Heart left ventricle (tissue), 13 donors: ENCODE measurements around the gene CARS1.

ENCODE experiments used
- POLR2A ChIP-seq, 2 donors: fragments of 450-650 bp; IDR thresholded peaks; one replicate each; pipeline ENCODE4 v1.6.1; 2017; ENCODE audit warnings: antibody characterized with exemption in 2 of 2, mild to moderate bottlenecking in 2 of 2, moderate library complexity in 2 of 2
- TF ChIP-seq, protein P1 (sequence below), 12 donors: fragments of 200-600 bp; sonication (generic) in 4 of 12; IDR thresholded peaks; one replicate each; pipeline versions ENCODE4 v1.5.0 to v1.8.0; 2018 to 2022; ENCODE audit warnings: antibody characterized with exemption in 12 of 12, mild to moderate bottlenecking in 5 of 12
- donor health status: ischemic (EF 13 %, LVEDD 7.1; RV severe dilation, severe dysfunction).
- donor health status: DM: no; HTN: yes; CAD: no.
- donor health status: DM: no; HTN: no; CAD: no.
- donor health status: ischemic (EF 25% LVEDD 6.9; RV normal size, moderate dysfunction).
- donor health status: ischemic (EF 25% LVEDD 5.7; RV mildly dilated, moderate dysfunction).
- donor health status: ischemic (EF 35%, LVEDD 5.7; RV mildly dilated, moderate dysfunction).
- donor health status: nonischemic (EF 11% LVEDD 7.7; RV severe dilation, severe dysfunction).
- donor health status: DM: yes; HTN: yes; CAD: no.
- donor health status: PGD.
- donor health status: ischemic (EF 29% LVEDD 5.4; RV normal size, mild dysfunction).
- donor health status: nonischemic (EF 23%, LVEDD 6.1; RV moderate dilation, normal function).

DNA sequence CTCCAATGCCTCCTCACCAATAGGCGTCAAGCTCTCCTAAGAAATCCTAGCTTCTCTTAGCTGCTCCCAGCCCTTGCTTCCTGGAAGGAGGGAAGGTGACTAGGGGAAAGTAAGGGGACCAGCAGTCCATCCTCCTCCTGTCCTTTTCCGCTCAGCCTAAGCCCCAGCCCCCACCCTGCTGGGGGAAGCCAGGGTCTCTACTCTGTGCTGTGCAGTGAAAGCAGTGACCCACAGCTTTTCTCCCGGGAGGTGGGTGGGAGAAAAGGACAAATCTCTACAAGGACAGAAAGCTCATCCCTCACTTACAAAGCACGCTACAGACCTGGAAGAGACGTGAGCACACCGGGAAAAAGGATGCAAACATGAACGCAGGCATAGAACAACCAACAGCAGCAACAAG lies 97.1 kb downstream of the CARS1 start:
- TF ChIP-seq, protein P1, sequence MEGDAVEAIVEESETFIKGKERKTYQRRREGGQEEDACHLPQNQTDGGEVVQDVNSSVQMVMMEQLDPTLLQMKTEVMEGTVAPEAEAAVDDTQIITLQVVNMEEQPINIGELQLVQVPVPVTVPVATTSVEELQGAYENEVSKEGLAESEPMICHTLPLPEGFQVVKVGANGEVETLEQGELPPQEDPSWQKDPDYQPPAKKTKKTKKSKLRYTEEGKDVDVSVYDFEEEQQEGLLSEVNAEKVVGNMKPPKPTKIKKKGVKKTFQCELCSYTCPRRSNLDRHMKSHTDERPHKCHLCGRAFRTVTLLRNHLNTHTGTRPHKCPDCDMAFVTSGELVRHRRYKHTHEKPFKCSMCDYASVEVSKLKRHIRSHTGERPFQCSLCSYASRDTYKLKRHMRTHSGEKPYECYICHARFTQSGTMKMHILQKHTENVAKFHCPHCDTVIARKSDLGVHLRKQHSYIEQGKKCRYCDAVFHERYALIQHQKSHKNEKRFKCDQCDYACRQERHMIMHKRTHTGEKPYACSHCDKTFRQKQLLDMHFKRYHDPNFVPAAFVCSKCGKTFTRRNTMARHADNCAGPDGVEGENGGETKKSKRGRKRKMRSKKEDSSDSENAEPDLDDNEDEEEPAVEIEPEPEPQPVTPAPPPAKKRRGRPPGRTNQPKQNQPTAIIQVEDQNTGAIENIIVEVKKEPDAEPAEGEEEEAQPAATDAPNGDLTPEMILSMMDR (IDR thresholded peaks at IDR 0.05) = no peak
- no peak for TF ChIP-seq POLR2A (IDR thresholded peaks at IDR 0.05)
